Measurements from ENCODE around the gene ZNHIT2. TPM values are rescaled to one million over a fixed set of nuclear protein-coding genes. Genes with fewer than 3 reads are reported as not detected.

ZNHIT2 gene
- total and polyA plus RNA-seq, 10 of the 15 experiments (the other 5 are each of a cell fraction or from before 2014, with no cell fraction given): 0.24 to 20.4 (median 15.5) TPM; not detected in 1

DNA sequence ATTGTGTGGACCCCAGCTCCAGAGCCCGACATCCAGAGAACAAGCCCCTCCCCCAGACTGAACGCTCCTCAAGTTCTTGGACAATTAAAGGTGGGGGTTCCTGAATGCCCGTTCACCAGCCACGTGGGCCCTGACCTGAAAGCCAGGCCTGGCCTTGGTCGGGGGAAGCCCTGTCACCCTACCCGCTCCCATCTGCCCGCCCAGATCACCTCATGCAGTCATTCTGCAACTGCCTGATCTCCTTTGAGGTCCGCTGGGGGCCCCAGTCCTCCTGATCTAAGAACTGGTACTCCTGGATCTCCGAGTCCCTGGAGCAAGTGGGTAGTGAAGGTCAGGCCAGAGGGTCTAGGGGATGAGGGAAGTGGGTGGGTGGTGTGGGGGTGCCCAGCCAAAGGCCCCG is 50.1 kb downstream of the ZNHIT2 start (continued):
- TF ChIP-seq, protein P1, sequence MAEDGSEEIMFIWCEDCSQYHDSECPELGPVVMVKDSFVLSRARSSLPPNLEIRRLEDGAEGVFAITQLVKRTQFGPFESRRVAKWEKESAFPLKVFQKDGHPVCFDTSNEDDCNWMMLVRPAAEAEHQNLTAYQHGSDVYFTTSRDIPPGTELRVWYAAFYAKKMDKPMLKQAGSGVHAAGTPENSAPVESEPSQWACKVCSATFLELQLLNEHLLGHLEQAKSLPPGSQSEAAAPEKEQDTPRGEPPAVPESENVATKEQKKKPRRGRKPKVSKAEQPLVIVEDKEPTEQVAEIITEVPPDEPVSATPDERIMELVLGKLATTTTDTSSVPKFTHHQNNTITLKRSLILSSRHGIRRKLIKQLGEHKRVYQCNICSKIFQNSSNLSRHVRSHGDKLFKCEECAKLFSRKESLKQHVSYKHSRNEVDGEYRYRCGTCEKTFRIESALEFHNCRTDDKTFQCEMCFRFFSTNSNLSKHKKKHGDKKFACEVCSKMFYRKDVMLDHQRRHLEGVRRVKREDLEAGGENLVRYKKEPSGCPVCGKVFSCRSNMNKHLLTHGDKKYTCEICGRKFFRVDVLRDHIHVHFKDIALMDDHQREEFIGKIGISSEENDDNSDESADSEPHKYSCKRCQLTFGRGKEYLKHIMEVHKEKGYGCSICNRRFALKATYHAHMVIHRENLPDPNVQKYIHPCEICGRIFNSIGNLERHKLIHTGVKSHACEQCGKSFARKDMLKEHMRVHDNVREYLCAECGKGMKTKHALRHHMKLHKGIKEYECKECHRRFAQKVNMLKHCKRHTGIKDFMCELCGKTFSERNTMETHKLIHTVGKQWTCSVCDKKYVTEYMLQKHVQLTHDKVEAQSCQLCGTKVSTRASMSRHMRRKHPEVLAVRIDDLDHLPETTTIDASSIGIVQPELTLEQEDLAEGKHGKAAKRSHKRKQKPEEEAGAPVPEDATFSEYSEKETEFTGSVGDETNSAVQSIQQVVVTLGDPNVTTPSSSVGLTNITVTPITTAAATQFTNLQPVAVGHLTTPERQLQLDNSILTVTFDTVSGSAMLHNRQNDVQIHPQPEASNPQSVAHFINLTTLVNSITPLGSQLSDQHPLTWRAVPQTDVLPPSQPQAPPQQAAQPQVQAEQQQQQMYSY (CRISPR knock-in tag; IDR thresholded peaks at IDR 0.05): no peak
- TF ChIP-seq, protein P2, sequence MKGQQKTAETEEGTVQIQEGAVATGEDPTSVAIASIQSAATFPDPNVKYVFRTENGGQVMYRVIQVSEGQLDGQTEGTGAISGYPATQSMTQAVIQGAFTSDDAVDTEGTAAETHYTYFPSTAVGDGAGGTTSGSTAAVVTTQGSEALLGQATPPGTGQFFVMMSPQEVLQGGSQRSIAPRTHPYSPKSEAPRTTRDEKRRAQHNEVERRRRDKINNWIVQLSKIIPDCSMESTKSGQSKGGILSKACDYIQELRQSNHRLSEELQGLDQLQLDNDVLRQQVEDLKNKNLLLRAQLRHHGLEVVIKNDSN (IDR thresholded peaks at IDR 0.05; ENCODE audit: borderline replicate concordance, extremely low read length, insufficient read depth, low read depth, low read length): no peak
- TF ChIP-seq CBX5 (IDR thresholded peaks at IDR 0.05; ENCODE audit: low read depth): no peak
- TF ChIP-seq, protein P3, sequence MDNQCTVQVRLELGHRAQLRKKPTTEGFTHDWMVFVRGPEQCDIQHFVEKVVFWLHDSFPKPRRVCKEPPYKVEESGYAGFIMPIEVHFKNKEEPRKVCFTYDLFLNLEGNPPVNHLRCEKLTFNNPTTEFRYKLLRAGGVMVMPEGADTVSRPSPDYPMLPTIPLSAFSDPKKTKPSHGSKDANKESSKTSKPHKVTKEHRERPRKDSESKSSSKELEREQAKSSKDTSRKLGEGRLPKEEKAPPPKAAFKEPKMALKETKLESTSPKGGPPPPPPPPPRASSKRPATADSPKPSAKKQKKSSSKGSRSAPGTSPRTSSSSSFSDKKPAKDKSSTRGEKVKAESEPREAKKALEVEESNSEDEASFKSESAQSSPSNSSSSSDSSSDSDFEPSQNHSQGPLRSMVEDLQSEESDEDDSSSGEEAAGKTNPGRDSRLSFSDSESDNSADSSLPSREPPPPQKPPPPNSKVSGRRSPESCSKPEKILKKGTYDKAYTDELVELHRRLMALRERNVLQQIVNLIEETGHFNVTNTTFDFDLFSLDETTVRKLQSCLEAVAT (IDR thresholded peaks at IDR 0.05): 0 out of 2 replicates have a peak, but pooled peaks have one; percentile 43
- no peak for TF ChIP-seq HDAC2 (IDR thresholded peaks at IDR 0.05)
- peak; percentile 80 for TF ChIP-seq JUNB (IDR thresholded peaks at IDR 0.05)
- no peak for TF ChIP-seq NR2C1 (IDR thresholded peaks at IDR 0.05)
- peak; percentile 53; the same call in 1 of the 2 replicates for TF ChIP-seq NR2F1 (conservative IDR thresholded peaks at IDR 0.05)
- TF ChIP-seq KAT2A (conservative IDR thresholded peaks at IDR 0.05; ENCODE audit: control insufficient read depth, low read depth, low read length): no peak
- TF ChIP-seq LARP7 (IDR thresholded peaks at IDR 0.05): no peak; the same call in 1 of the 2 replicates
- TF ChIP-seq POLR2AphosphoS5 (IDR thresholded peaks at IDR 0.05; ENCODE audit: low read length): no peak
- 0 out of 2 replicates have a peak, but pooled peaks have one; percentile 8 for TF ChIP-seq BCL11A (IDR thresholded peaks at IDR 0.05; ENCODE audit: low read depth, low read length)
- TF ChIP-seq SP1 (IDR thresholded peaks at IDR 0.05; ENCODE audit: low read depth, low read length): peak; percentile 12
- TF ChIP-seq FOXK2 (IDR thresholded peaks at IDR 0.05): no peak
- TF ChIP-seq EED (IDR thresholded peaks at IDR 0.05; ENCODE audit: low read depth): peak; percentile 89
- TF ChIP-seq, protein P4, sequence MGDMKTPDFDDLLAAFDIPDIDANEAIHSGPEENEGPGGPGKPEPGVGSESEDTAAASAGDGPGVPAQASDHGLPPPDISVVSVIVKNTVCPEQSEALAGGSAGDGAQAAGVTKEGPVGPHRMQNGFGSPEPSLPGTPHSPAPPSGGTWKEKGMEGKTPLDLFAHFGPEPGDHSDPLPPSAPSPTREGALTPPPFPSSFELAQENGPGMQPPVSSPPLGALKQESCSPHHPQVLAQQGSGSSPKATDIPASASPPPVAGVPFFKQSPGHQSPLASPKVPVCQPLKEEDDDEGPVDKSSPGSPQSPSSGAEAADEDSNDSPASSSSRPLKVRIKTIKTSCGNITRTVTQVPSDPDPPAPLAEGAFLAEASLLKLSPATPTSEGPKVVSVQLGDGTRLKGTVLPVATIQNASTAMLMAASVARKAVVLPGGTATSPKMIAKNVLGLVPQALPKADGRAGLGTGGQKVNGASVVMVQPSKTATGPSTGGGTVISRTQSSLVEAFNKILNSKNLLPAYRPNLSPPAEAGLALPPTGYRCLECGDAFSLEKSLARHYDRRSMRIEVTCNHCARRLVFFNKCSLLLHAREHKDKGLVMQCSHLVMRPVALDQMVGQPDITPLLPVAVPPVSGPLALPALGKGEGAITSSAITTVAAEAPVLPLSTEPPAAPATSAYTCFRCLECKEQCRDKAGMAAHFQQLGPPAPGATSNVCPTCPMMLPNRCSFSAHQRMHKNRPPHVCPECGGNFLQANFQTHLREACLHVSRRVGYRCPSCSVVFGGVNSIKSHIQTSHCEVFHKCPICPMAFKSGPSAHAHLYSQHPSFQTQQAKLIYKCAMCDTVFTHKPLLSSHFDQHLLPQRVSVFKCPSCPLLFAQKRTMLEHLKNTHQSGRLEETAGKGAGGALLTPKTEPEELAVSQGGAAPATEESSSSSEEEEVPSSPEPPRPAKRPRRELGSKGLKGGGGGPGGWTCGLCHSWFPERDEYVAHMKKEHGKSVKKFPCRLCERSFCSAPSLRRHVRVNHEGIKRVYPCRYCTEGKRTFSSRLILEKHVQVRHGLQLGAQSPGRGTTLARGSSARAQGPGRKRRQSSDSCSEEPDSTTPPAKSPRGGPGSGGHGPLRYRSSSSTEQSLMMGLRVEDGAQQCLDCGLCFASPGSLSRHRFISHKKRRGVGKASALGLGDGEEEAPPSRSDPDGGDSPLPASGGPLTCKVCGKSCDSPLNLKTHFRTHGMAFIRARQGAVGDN (IDR thresholded peaks at IDR 0.05): peak; percentile 86
- TF ChIP-seq BHLHE40 (IDR thresholded peaks at IDR 0.05; ENCODE audit: borderline replicate concordance in 1 of 2, low read depth in 2 of 2, low read length in 1 of 2): peak in 1 of 2 experiments; percentile 37; a peak in 1 of 4 replicates
- TF ChIP-seq MTA2 (IDR thresholded peaks at IDR 0.05; ENCODE audit: low read depth): peak; percentile 34; the same call in 1 of the 2 replicates
- TF ChIP-seq RAD21 (IDR thresholded peaks at IDR 0.05; ENCODE audit: insufficient read depth, low read depth, low read length): no peak

All from GM12878 (cell line).